ENCODE measurements around the gene NEBL. TPM values are rescaled to one million over a fixed set of nuclear protein-coding genes. Genes with fewer than 3 reads are reported as not detected.

Gene NEBL
- total RNA-seq, 2 experiments from 2014 or later, result 0.23 TPM; not detected in 1

DNA sequence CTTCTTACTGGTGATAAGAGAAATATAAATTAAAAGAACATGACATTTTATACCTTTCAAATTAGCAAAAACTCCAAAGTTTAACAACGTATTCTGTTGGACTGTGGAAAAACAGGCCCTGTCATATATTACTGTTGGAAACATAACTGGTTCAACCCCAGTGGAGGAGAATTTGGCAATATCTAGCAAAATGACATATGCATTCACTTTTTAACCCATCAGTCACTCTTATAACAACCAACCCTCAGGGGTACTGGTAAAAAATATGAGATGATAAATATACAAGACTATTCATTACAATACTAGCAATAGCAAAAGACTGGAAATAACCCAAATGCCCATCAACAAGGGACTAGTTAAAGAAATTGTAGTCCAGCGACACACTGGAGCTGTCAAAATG lies 22.9 kb upstream of the NEBL start:
- no peak for DNase-seq
- no peak overlapping the region for H3K4me3 Mint-ChIP-seq
- peaks cover 7% of the 10 kb centered on the region for H3K9me3 Mint-ChIP-seq (ENCODE audit: low read depth)
- H3K36me3 Mint-ChIP-seq, result no peaks in the 10 kb centered on the region
- CTCF ChIA-PET, result no interaction called here
- H3K27me3 Mint-ChIP-seq, result no peaks in the 10 kb centered on the region
- ATAC-seq, result no peak
- no peak overlapping the region for H3K27ac Mint-ChIP-seq
- no peaks in the 10 kb centered on the region for H3K4me1 Mint-ChIP-seq

DNA sequence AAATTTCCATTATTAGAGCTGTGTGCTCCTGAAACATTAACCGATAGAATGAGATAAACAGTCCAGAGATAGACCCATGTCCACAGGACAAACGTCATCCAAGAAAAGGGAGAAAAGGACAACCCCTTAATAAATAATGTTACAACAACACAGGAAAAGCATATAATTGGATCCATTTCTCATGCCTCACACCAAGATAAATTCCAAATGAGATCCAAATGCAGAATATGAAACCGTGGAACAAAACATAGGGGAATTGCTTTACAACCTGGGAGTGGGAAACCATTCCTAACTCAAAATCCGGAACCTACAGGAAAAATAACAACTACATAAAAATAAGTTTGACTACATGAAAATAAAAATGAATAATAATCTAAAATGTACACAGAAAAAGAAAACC lies 22.4 kb upstream of the NEBL start:
- no peak overlapping the region for H3K4me3 Mint-ChIP-seq
- no peaks in the 10 kb centered on the region for H3K36me3 Mint-ChIP-seq
- CTCF ChIA-PET, result interaction anchor here (1.0 kb wide), 1 partner anchor 10 kb away, joined by 3 read pairs; no protein-coding TSS in a partner anchor
- H3K27ac Mint-ChIP-seq, result no peak overlapping the region
- DNase-seq (no peak), ATAC-seq (no peak)
- no peaks in the 10 kb centered on the region for H3K27me3 Mint-ChIP-seq
- H3K9me3 Mint-ChIP-seq (ENCODE audit: low read depth), result peaks cover 7% of the 10 kb centered on the region
- H3K4me1 Mint-ChIP-seq, result no peaks in the 10 kb centered on the region

DNA sequence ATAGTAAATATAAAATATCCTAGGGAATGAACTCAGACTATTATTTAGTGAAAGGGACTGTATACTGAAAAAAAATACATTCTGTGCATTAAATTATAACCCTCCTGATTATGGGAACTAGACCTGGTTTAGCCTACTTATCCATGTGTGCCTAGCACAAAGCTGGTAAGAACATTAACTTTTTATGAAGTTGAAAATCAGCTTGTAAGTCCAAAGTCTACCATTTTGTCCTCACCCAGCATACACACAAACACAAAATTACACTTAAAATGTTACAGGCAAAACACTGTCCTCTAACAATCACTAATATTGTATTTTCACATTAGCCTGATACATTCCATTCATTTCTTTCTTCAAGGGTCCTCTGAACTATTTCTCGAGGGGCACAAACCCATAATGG lies 19.9 kb upstream of the NEBL start:
- no peak for DNase-seq
- Mint-ChIP-seq H3K27me3 (no peaks in the 10 kb centered on the region), H3K36me3 (no peaks in the 10 kb centered on the region), H3K4me1 (no peaks in the 10 kb centered on the region), H3K27ac (no peak overlapping the region), H3K9me3 (ENCODE audit: low read depth) (peaks cover 10% of the 10 kb centered on the region), H3K4me3 (no peak overlapping the region)
- no peak for ATAC-seq
- CTCF ChIA-PET, result no interaction called here

DNA sequence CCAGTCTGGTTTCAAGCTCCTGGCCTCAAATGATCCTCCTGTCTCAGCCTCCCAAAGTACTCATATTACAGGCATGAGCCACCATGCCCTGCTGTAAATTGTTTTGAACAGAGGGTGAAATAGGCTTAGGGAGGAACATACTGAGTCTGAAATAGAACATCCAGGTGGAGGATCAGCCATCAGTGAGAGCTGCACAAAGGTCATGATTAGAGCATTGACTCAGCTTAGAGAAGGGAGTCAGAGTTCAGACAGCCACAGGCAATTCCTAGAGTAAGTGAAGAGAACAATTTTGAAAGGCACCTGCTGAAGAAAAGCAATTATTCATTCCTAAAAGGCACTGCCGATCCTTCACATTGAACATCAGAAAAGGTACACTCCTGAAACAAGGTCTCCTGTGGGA lies 15.9 kb upstream of the NEBL start:
- CTCF ChIA-PET, result no interaction called here
- DNase-seq, result no peak
- H3K4me1 Mint-ChIP-seq, result no peaks in the 10 kb centered on the region
- no peaks in the 10 kb centered on the region for H3K36me3 Mint-ChIP-seq
- peaks cover 10% of the 10 kb centered on the region for H3K9me3 Mint-ChIP-seq (ENCODE audit: low read depth)
- H3K27ac Mint-ChIP-seq, result no peak overlapping the region
- ATAC-seq, result no peak
- no peak overlapping the region for H3K4me3 Mint-ChIP-seq
- H3K27me3 Mint-ChIP-seq, result no peaks in the 10 kb centered on the region

DNA sequence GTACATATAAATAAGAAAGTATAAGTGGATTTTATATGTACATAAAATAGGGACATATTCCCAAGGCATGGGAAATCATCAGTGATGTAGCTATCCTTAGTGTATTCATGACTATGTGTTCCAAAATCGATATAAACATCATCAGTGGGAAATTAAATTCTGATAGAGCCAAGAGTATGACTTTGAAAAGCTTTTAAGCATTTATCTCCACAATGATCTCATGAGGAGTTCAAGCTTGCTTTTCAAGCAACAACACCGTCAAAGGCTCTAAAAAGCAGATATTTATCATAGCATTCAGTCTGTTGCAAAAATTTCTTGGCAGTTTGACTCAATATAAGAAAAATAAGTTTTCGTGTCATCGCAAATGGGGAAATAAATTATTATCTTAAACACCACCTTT lies 14.5 kb upstream of the NEBL start:
- CTCF ChIA-PET, result no interaction called here
- H3K27ac Mint-ChIP-seq, result no peak overlapping the region
- no peak for DNase-seq
- H3K9me3 Mint-ChIP-seq (ENCODE audit: low read depth), result peaks cover 5% of the 10 kb centered on the region
- H3K4me1 Mint-ChIP-seq, result no peaks in the 10 kb centered on the region
- no peak overlapping the region for H3K4me3 Mint-ChIP-seq
- no peaks in the 10 kb centered on the region for H3K27me3 Mint-ChIP-seq
- no peaks in the 10 kb centered on the region for H3K36me3 Mint-ChIP-seq
- ATAC-seq, result no peak

DNA sequence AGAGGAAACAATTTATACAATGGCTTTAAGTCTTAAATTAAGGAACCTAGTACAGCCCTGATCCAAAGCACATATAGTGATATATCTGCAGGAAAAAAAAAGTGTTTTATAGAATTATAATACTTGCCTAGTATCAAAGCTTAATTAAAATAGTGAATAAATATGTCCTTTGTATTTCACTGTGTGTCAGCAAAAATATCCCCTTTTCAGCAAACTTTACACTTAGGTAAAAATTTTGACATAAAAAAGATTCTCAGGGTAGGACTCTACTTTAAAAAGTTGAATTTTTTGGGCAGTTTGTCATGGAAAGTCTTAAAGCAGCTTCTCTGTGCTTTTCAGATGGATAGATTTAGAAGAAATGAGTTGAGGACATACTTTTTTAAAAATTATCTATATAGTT lies 12.7 kb upstream of the NEBL start:
- CTCF ChIA-PET, result no interaction called here
- no peaks in the 10 kb centered on the region for H3K27me3 Mint-ChIP-seq
- H3K27ac Mint-ChIP-seq, result no peak overlapping the region
- H3K36me3 Mint-ChIP-seq, result no peaks in the 10 kb centered on the region
- no peak for DNase-seq
- H3K4me3 Mint-ChIP-seq, result no peak overlapping the region
- ATAC-seq, result no peak
- no peaks in the 10 kb centered on the region for H3K4me1 Mint-ChIP-seq
- peaks cover 5% of the 10 kb centered on the region for H3K9me3 Mint-ChIP-seq (ENCODE audit: low read depth)

DNA sequence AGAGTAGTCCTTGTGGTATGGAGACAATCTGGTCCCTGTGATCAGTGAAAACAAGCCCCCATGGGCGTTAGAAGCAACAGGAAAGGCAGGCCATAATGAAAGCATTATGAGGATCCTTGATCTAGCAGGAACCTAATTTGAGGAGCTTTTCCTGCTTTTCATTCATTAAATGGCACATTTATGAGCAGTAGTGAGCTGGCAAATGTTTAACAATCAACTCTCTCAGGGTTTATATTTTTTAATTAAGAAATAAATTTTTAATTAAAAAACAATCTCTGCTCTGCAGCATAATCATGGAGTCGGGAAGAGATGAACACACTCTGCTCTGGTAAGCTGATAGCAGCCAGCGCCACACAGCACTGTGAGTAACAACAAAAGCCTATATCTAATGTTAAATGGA lies 11.3 kb upstream of the NEBL start:
- DNase-seq (no peak), ATAC-seq (no peak)
- no peaks in the 10 kb centered on the region for H3K27me3 Mint-ChIP-seq
- H3K9me3 Mint-ChIP-seq (ENCODE audit: low read depth), result peaks cover 2% of the 10 kb centered on the region
- no peaks in the 10 kb centered on the region for H3K36me3 Mint-ChIP-seq
- H3K4me3 Mint-ChIP-seq, result no peak overlapping the region
- H3K27ac Mint-ChIP-seq, result no peak overlapping the region
- no peaks in the 10 kb centered on the region for H3K4me1 Mint-ChIP-seq
- CTCF ChIA-PET, result no interaction called here

DNA sequence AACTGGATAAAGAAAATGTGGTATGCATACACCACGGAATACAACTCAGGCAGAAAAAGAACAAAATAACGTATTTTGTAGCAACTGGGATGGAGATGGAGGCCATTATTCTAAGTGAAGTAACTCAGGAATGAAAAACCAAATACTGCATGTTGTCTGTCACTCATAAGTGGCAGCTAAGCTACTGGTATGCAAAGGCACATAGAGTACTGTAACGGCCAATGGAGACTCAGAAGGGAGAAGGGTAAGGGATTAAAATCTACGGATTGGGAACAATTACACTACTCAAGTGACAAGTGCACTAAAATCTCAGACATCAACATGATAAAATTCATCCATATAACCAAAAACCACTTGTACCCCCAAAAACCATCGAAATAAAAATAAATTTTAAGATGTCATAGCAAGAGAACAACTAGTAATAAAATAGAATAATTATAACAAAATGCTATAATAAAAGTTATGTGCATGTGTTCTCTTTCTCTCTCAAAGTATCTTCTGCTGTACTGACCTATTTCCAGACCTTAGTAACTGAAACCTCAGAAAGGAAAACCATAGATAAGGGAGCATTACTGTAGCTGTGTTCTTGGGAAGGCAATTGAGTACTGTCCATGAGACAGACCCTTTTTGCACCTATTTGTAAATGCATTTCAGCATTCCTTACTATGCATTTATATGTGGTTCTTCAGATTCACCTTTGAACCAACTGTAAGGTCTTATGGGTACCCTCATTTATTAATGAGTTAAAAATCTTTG lies 6.7 kb upstream of the NEBL start:
- ATAC-seq, result no peak
- no peak overlapping the region for H3K4me3 Mint-ChIP-seq
- no peaks in the 10 kb centered on the region for H3K27me3 Mint-ChIP-seq
- DNase-seq, result no peak
- H3K4me1 Mint-ChIP-seq, result no peaks in the 10 kb centered on the region
- H3K36me3 Mint-ChIP-seq, result no peaks in the 10 kb centered on the region
- CTCF ChIA-PET, result no interaction called here
- H3K27ac Mint-ChIP-seq, result no peak overlapping the region
- H3K9me3 Mint-ChIP-seq (ENCODE audit: low read depth), result peaks cover 2% of the 10 kb centered on the region

DNA sequence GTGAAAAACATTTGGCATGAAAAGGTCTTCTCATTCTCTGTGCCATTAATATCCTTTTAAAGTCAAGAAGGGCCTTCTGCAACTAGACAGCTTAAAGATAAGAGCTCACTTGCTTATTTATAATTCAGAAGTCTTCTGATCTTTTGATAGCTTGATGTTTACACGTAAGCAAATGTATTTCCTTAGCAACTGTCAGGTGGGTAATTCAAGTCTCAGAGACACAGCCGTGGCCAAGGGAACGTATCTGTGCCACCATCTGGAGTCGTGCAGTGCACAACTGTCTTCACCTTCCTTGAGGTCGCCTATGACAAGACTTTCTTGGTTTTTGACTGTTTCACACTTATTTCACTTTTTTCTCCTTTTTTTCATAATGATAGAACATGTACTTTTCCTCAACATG lies 4.0 kb upstream of the NEBL start:
- Mint-ChIP-seq H3K4me3 (no peak overlapping the region), H3K27me3 (no peaks in the 10 kb centered on the region), H3K36me3 (no peaks in the 10 kb centered on the region), H3K9me3 (ENCODE audit: low read depth) (peaks cover 2% of the 10 kb centered on the region), H3K4me1 (no peaks in the 10 kb centered on the region), H3K27ac (no peak overlapping the region)
- CTCF ChIA-PET, result no interaction called here
- ATAC-seq, result no peak
- DNase-seq, result no peak

DNA sequence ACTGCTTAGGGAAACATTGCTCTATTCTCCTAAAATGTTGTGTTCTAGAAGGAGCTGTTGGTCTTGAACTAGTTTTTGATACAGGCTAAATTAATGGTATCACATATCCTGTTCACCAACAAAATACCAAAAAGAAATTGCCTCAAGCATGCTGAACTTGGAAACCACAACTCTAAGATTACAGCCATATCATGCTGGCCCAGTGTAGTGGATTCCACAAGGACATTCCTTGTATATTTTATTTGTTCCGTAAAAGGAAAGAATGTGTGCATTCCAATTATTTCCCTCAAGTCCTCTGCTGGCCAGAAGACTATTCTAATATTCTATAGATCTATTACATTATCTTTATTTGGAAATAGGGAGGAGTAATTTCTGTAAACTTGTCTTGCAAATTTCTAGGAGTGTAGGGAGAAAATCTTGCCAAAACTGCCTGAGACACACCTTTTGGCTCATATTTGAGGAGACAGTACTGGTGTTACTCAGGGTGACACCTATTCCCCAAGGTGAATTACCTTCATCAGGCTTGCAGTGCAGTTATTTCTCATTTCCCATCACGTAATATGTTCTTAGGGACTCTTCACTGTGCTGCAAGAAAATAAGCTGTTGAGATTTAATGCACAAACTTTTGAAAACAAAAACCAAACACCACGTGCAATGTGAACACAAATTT lies 1.9 kb upstream of the NEBL start:
- H3K9me3 Mint-ChIP-seq (ENCODE audit: low read depth), result no peaks in the 10 kb centered on the region
- H3K4me1 Mint-ChIP-seq, result no peaks in the 10 kb centered on the region
- ATAC-seq, result no peak
- no peak overlapping the region for H3K4me3 Mint-ChIP-seq
- CTCF ChIA-PET, result no interaction called here
- H3K27me3 Mint-ChIP-seq, result no peaks in the 10 kb centered on the region
- H3K27ac Mint-ChIP-seq, result no peak overlapping the region
- DNase-seq, result no peak
- H3K36me3 Mint-ChIP-seq, result no peaks in the 10 kb centered on the region

DNA sequence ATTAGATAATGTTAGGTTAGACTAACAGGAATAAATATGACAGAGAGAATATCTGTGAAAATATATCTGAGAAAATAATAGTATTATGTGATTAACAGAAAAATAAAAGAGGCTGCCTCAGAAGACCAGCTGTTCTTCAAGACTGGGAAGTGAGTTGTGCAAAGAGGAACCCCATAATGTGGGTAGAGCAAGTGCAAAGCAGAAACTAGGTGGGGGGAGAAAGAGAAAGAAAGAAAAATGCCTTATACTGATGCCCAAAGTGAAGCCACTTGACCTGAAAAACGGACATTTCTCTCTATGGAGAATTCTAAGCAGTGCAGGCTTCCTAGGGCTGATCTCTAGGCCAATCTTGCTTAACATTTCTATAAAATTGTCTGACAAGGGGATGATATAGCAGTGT lies 3.8 kb downstream of the NEBL start:
- Mint-ChIP-seq H3K27ac (no peak overlapping the region), H3K4me3 (no peak overlapping the region), H3K4me1 (no peaks in the 10 kb centered on the region), H3K36me3 (no peaks in the 10 kb centered on the region), H3K27me3 (no peaks in the 10 kb centered on the region), H3K9me3 (ENCODE audit: low read depth) (no peaks in the 10 kb centered on the region)
- ATAC-seq (no peak), DNase-seq (no peak)
- CTCF ChIA-PET, result interaction anchor here (1.4 kb wide), 1 partner anchor 28 kb away, joined by 3 read pairs; no protein-coding TSS in a partner anchor

DNA sequence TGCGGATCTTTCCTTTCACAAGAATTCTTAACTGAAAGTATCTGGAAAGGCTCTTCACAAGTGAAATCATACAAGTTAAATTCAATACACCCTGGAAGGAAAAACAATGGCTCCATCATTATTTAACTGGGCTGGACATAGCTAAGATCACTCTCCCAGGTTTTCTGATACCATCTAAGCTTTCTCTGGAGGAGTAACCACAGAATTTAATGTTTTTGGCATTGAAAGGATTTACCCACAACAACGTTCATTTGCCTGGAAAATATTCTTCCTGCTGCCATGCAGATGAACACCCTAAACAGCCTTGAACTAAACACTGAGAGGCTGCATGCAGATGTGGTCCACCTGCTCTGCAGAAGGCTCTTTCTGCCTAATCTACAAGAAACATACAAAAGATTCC lies 4.3 kb downstream of the NEBL start:
- Mint-ChIP-seq H3K27ac (no peak overlapping the region), H3K4me1 (no peaks in the 10 kb centered on the region), H3K27me3 (no peaks in the 10 kb centered on the region), H3K9me3 (ENCODE audit: low read depth) (no peaks in the 10 kb centered on the region), H3K36me3 (no peaks in the 10 kb centered on the region), H3K4me3 (no peak overlapping the region)
- DNase-seq (no peak), ATAC-seq (no peak)
- CTCF ChIA-PET, result interaction anchor here (1.4 kb wide), 1 partner anchor 28 kb away, joined by 3 read pairs; no protein-coding TSS in a partner anchor

DNA sequence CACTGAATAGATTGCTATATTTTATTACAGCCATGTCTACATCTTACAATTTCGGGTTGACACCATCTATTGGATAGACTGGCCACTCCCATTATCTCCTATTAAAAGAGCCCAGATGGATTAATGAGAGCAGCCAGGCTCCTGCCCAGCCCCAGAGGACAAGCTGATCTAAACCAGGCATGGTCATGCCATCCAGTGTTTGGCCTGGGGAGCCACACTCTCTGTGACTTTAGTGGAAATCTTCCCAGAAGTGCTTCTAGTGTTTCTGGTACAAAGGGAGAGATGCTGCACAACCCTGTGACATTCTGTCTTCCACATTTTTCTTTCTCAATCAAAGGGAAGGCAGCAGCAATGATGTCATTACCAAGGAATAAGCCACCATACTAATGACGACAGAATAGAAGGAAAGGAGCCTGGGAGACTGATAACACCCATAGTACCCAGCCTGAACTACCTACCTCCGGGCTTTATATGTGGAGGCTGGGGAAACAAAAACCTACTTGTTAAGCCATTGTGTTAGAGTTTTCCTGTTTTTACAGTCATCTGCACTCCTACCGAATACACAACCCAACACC lies 5.0 kb downstream of the NEBL start:
- Mint-ChIP-seq H3K9me3 (ENCODE audit: low read depth) (no peaks in the 10 kb centered on the region), H3K27ac (no peak overlapping the region), H3K27me3 (no peaks in the 10 kb centered on the region), H3K36me3 (no peaks in the 10 kb centered on the region), H3K4me1 (no peaks in the 10 kb centered on the region), H3K4me3 (no peak overlapping the region)
- no peak for ATAC-seq
- DNase-seq, result no peak
- CTCF ChIA-PET, result no interaction called here

DNA sequence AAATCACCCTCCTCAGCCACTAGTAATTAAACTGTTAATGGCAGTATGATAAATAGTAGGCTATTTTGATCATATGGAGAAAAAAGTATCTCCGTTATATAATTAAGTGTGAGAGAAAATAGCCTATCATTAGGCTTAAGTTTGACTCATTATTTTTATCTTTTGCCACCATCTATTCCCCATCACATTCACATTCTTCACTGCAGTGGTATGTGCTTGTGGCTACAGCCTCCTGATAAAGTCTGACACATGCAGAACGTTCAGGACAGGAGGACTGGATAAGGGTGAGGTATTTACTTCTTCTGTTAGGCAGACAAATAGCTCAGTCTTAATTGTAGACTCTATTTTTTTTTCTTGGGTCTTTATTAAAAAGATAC lies 5.8 kb downstream of the NEBL start:
- Mint-ChIP-seq H3K4me1 (no peaks in the 10 kb centered on the region), H3K36me3 (no peaks in the 10 kb centered on the region), H3K9me3 (ENCODE audit: low read depth) (no peaks in the 10 kb centered on the region), H3K27me3 (no peaks in the 10 kb centered on the region), H3K4me3 (no peak overlapping the region), H3K27ac (no peak overlapping the region)
- CTCF ChIA-PET, result no interaction called here
- DNase-seq, result no peak
- ATAC-seq, result no peak

All from activated CD8-positive, alpha-beta memory T cell treated with anti-CD3 and anti-CD28 coated beads, Interleukin-2, amount 10 ng/mL, durations not matched to agents 7 days and 5 days (primary cell).